Measurements from ENCODE around the gene BANK1. TPM values are rescaled to one million over a fixed set of nuclear protein-coding genes. Genes with fewer than 3 reads are reported as not detected.

Gene BANK1
- total and polyA plus RNA-seq, 2 of the 4 experiments (the other 2 are of a cell fraction), result under 0.01 to 0.51 TPM

GRCh38 chr4:102022343-102022742, 231.8 kb downstream of the BANK1 start:
- Histone ChIP-seq H2BK15ac (ENCODE audit: low read depth, low read length) (no peak overlapping the region), H3K27me3 (ENCODE audit: control insufficient read depth, insufficient read depth, low read length) (no peaks in the 10 kb centered on the region), H3K14ac (replicated peaks; ENCODE audit: low read depth, low read length) (no peak overlapping the region), H2BK120ac (ENCODE audit: low read depth, low read length) (no peak overlapping the region), H4K91ac (ENCODE audit: insufficient read depth, low read depth, low read length) (no peak overlapping the region), H2AK5ac (ENCODE audit: low read depth, low read length) (no peak overlapping the region), H3K9me3 (ENCODE audit: control insufficient read depth, insufficient read depth, low read length) (no peaks in the 10 kb centered on the region), H3K9ac (ENCODE audit: low read depth, low read length) (no peak overlapping the region), H3K79me1 (ENCODE audit: low read depth in 1 of 2, low read length in 2 of 2) (no peaks in the 10 kb centered on the region), H4K5ac (ENCODE audit: low read depth, low read length) (no peak overlapping the region), H3K4ac (ENCODE audit: low read depth, low read length) (no peak overlapping the region), H3K23ac (ENCODE audit: low read depth, low read length) (no peak overlapping the region), H3K4me3 (ENCODE audit: insufficient read depth, low read depth, low read length) (no peak overlapping the region), H3K18ac (ENCODE audit: low read depth, low read length) (no peak overlapping the region), H3K27ac (ENCODE audit: insufficient read depth, low read length) (no peak overlapping the region), H3K56ac (ENCODE audit: extremely low read depth, insufficient read depth, low read length) (no peak overlapping the region), H4K20me1 (ENCODE audit: insufficient read depth, low read length) (no peaks in the 10 kb centered on the region), H2AK9ac (replicated peaks; ENCODE audit: low read depth, low read length, poor library complexity) (no peak overlapping the region), H3K4me1 (ENCODE audit: control insufficient read depth, insufficient read depth, low read length) (no peaks in the 10 kb centered on the region), H2AFZ (replicated peaks; ENCODE audit: low read length, poor library complexity) (no peak overlapping the region), H3K36me3 (ENCODE audit: control insufficient read depth, insufficient read depth, low read length) (no peaks in the 10 kb centered on the region), H3K9me1 (ENCODE audit: insufficient read depth, low read length) (no peaks in the 10 kb centered on the region), H2BK5ac (ENCODE audit: low read depth, low read length, poor library complexity, severe bottlenecking) (no peak overlapping the region), H2BK20ac (ENCODE audit: low read depth, low read length) (no peak overlapping the region), H3K4me2 (ENCODE audit: low read depth, low read length) (no peak overlapping the region), H4K8ac (ENCODE audit: low read depth in 2 of 2, low read length in 2 of 2) (no peak overlapping the region)
- CTCF ChIA-PET, result no interaction called here
- in situ Hi-C loops (cut with MboI; ENCODE audit: low sequenced_read_pairs), result no loop called here
- WGBS, 2 experiments (ENCODE audit: extremely low coverage in 2 of 2, insufficient read length in 1 of 2), result no CpG with 5 or more reads among the region's 2 CpGs
- no peak for TF ChIP-seq NFE2L2 (IDR thresholded peaks at IDR 0.05; ENCODE audit: low read depth, low read length)
- TF ChIP-seq MAZ (IDR thresholded peaks at IDR 0.05; ENCODE audit: borderline replicate concordance, low read depth, low read length), result no peak
- TF ChIP-seq FOS (IDR thresholded peaks at IDR 0.05; ENCODE audit: low read depth, low read length), result no peak
- TF ChIP-seq RFX5 (IDR thresholded peaks at IDR 0.05; ENCODE audit: low read depth, low read length), result no peak
- no peak for TF ChIP-seq POLR2A (IDR thresholded peaks at IDR 0.05; ENCODE audit: low read depth, low read length)
- no peak for TF ChIP-seq CTCF (conservative IDR thresholded peaks at IDR 0.05; ENCODE audit: low read depth, low read length)
- TF ChIP-seq, protein P1, sequence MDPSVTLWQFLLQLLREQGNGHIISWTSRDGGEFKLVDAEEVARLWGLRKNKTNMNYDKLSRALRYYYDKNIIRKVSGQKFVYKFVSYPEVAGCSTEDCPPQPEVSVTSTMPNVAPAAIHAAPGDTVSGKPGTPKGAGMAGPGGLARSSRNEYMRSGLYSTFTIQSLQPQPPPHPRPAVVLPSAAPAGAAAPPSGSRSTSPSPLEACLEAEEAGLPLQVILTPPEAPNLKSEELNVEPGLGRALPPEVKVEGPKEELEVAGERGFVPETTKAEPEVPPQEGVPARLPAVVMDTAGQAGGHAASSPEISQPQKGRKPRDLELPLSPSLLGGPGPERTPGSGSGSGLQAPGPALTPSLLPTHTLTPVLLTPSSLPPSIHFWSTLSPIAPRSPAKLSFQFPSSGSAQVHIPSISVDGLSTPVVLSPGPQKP (IDR thresholded peaks at IDR 0.05; ENCODE audit: borderline replicate concordance, low read depth, low read length), result no peak
- no peak for TF ChIP-seq SMC3 (IDR thresholded peaks at IDR 0.05; ENCODE audit: low read depth, low read length)
- no peak for TF ChIP-seq CEBPB (IDR thresholded peaks at IDR 0.05; ENCODE audit: low read depth, low read length)
- TF ChIP-seq, protein P2, sequence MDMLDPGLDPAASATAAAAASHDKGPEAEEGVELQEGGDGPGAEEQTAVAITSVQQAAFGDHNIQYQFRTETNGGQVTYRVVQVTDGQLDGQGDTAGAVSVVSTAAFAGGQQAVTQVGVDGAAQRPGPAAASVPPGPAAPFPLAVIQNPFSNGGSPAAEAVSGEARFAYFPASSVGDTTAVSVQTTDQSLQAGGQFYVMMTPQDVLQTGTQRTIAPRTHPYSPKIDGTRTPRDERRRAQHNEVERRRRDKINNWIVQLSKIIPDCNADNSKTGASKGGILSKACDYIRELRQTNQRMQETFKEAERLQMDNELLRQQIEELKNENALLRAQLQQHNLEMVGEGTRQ (IDR thresholded peaks at IDR 0.05; ENCODE audit: low read depth, low read length), result no peak
- TF ChIP-seq RCOR1 (IDR thresholded peaks at IDR 0.05; ENCODE audit: insufficient replicate concordance, low read length), result no peak
- TF ChIP-seq RAD21 (IDR thresholded peaks at IDR 0.05; ENCODE audit: low read length), result no peak
- no peak for TF ChIP-seq MXI1 (IDR thresholded peaks at IDR 0.05; ENCODE audit: borderline replicate concordance, low read depth, low read length)
- no peak for TF ChIP-seq MAFK (IDR thresholded peaks at IDR 0.05; ENCODE audit: low read depth, low read length)
- TF ChIP-seq BHLHE40 (IDR thresholded peaks at IDR 0.05; ENCODE audit: low read depth, low read length), result no peak
- no peak for TF ChIP-seq CHD1 (IDR thresholded peaks at IDR 0.05; ENCODE audit: low read depth, low read length)
- intact Hi-C loops (cut with micrococcal nuclease), result loop anchor here (5.0 kb wide), 1 partner anchor 80 kb away; no protein-coding TSS in a partner anchor
- DNase-seq, result no peak
- no peak for ATAC-seq (ENCODE audit: low read depth)
- POLR2A ChIA-PET (ENCODE audit: unreplicated experiment), result no interaction called here
- BruUV-seq (replicated peaks), result no TSS peak
- dilution Hi-C loops (cut with HindIII; ENCODE audit: low sequenced_read_pairs, unreplicated experiment), result no loop called here
